ENCODE measurements around the gene SHCBP1. TPM values are rescaled to one million over a fixed set of nuclear protein-coding genes. Genes with fewer than 3 reads are reported as not detected.

The SHCBP1 gene
- total RNA-seq, 6 donors from 2014 or later: 0.89 to 12.1 (median 1.6) TPM

DNA sequence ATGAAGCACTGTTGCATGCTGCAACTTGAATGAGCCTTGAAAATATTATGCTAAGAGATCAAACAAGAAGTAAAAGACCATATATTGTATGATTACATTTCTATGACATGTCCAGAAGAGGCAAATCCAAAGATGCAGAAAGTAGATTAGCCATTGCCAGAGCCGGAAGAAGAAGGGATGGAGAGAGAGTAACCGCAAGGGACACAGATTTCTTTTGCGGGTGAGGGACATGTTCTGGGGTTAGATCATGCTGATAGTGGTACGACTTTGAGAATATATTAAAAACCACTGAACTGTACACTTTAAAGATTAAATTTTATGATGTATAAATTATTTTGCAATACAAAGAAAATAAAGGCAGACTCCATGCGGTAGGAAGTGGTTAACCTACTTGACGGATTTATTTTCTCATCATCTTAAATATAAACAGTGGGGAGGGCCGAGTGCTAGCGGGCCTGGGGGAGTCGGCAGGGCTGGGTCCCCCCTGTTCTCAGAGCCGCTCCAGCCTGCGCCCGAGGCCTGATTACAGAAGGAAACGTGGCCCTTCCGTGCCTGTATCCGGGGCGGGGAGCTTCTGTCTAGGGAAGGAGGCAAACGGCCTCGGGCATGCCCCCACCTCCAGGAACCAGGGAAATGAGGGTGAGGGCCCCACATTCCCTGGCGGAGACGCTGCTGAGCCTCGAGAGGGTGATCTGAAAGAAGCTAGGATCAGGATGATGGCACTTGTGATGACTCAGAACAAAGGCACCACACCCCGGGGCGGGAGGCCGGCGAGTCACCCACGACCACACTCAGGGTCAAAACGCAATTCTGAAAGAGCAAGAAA lies 48.0 kb downstream of the SHCBP1 start:
- no peaks in the 10 kb centered on the region for H3K9me3 ChIP-seq
- WGBS, 2 donors: 67 to 71% methylated on average over 25 to 27 of the region's 27 CpGs
- DNase-seq: peak in 1 of 2 donors; percentile 46
- TF ChIP-seq EP300 (IDR thresholded peaks at IDR 0.05) (no peak), POLR2A (IDR thresholded peaks at IDR 0.05) (no peak), POLR2AphosphoS5 (IDR thresholded peaks at IDR 0.05) (no peak)
- TF ChIP-seq, protein P1, sequence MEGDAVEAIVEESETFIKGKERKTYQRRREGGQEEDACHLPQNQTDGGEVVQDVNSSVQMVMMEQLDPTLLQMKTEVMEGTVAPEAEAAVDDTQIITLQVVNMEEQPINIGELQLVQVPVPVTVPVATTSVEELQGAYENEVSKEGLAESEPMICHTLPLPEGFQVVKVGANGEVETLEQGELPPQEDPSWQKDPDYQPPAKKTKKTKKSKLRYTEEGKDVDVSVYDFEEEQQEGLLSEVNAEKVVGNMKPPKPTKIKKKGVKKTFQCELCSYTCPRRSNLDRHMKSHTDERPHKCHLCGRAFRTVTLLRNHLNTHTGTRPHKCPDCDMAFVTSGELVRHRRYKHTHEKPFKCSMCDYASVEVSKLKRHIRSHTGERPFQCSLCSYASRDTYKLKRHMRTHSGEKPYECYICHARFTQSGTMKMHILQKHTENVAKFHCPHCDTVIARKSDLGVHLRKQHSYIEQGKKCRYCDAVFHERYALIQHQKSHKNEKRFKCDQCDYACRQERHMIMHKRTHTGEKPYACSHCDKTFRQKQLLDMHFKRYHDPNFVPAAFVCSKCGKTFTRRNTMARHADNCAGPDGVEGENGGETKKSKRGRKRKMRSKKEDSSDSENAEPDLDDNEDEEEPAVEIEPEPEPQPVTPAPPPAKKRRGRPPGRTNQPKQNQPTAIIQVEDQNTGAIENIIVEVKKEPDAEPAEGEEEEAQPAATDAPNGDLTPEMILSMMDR (IDR thresholded peaks at IDR 0.05): no peak
- H3K36me3 ChIP-seq: no peaks in the 10 kb centered on the region
- no peak overlapping the region for H3K27ac ChIP-seq
- H3K27me3 ChIP-seq: no peaks in the 10 kb centered on the region
- H3K4me3 ChIP-seq: no peak overlapping the region
- H3K4me1 ChIP-seq: no peaks in the 10 kb centered on the region
- no peak for ATAC-seq (ENCODE audit: low FRiP score in 2 of 2)

DNA sequence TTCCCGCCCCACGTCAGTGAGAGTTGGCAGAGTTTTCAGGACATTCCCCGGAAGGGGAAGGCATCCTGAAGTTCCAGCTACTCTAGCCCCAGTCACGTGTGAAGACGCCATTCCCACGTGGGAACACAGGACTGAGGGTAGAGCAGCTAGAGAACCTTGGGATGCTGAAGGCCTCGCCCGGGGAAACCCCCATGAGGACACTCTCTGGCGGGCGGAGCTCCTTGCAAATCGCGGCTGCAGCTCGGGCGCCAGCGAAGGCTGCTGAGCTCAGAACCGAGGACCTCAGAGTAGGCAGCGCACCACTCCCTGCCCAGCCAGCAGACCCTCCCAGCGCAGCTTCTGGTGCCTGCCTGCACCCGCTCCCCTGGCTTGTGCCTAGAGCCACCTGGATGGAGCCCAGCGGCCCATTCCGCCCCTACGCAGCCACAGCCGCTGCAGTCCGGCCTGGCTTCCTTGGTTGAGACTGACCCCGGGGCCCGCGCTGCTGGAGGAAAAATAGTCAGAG lies 51.9 kb downstream of the SHCBP1 start:
- H3K4me3 ChIP-seq: no peak overlapping the region
- no peaks in the 10 kb centered on the region for H3K36me3 ChIP-seq
- 87 to 89% methylated on average over 14 to 17 of the region's 27 CpGs for WGBS, 2 donors
- H3K4me1 ChIP-seq: no peaks in the 10 kb centered on the region
- ATAC-seq (ENCODE audit: low FRiP score in 2 of 2): peak; percentile 24 to 58
- TF ChIP-seq POLR2A (IDR thresholded peaks at IDR 0.05) (no peak), EP300 (IDR thresholded peaks at IDR 0.05) (no peak), POLR2AphosphoS5 (IDR thresholded peaks at IDR 0.05) (no peak)
- TF ChIP-seq, protein P1 (IDR thresholded peaks at IDR 0.05): no peak
- H3K9me3 ChIP-seq: no peaks in the 10 kb centered on the region
- peak in 1 of 2 donors; percentile 57 for DNase-seq
- no peaks in the 10 kb centered on the region for H3K27me3 ChIP-seq
- no peak overlapping the region for H3K27ac ChIP-seq

DNA sequence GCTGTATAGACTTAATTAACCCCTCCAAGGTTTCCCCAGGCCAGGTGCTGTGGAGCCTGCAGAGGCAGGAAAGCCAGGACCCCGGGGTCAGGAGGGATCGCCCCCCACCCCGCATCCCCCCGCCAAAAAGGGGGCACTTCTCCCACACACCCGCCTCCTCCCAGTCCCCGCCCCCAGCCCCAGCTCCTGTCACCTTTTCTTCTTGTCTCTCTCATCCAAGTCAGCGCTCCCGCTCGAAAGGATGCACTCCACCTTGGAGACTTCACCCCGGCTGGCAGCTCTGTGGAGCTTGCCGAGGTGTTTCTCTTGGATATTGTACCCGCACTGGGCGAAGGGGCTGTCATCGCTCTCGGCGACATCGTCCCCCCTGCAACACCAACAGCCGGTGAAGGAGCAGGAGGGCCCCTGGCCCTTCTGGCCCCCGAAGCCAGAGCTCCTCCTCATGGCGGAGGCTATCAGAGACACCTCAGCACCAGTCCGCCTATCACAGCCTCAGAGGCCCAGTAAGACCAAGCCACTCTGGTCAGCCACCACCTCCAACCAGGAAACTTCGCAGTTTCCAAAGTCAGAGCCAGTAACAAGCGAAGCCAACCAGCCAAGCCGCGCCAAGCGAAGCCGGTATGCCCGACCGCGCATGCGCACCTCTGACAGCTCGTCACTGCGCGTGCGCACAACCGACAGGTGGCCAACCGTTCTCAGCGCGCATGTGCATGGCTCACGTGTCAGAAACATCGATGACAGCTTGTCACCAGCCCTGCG lies 52.5 kb downstream of the SHCBP1 start:
- Histone ChIP-seq H3K36me3 (no peaks in the 10 kb centered on the region), H3K4me3 (no peak overlapping the region), H3K27ac (no peak overlapping the region), H3K4me1 (no peaks in the 10 kb centered on the region), H3K9me3 (no peaks in the 10 kb centered on the region), H3K27me3 (no peaks in the 10 kb centered on the region)
- 78 to 86% methylated on average over 31 to 36 of the region's 42 CpGs for WGBS, 2 donors
- DNase-seq (peak in 1 of 2 donors; percentile 75), ATAC-seq (ENCODE audit: low FRiP score in 2 of 2) (peak in 1 of 2 donors; percentile 19)
- TF ChIP-seq POLR2A (IDR thresholded peaks at IDR 0.05) (no peak), POLR2AphosphoS5 (IDR thresholded peaks at IDR 0.05) (no peak), EP300 (IDR thresholded peaks at IDR 0.05) (no peak)
- TF ChIP-seq, protein P1 (IDR thresholded peaks at IDR 0.05): no peak

DNA sequence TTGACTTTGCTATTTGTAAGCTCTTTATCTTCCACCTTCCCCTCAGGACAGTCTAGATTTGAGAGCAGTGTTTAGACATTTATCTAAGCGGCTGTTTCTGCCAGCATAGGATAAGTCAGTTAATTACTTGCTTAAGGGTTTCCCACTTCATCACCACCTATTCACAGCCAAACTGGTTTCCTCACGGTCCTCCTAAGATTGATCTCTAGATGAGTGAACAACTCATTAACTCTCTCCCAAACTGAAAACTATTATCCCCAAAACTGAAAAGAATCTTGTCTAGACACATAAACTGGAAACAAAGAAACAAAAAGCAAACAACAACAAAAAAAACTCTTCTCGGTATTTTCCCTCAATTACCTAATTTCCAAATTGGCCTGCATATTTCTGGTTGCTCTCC lies 58.2 kb downstream of the SHCBP1 start:
- Histone ChIP-seq H3K9me3 (no peaks in the 10 kb centered on the region), H3K36me3 (no peaks in the 10 kb centered on the region), H3K4me1 (no peaks in the 10 kb centered on the region), H3K27ac (no peak overlapping the region), H3K4me3 (no peak overlapping the region), H3K27me3 (no peaks in the 10 kb centered on the region)
- 62 to 63% methylated on average over 3 of the region's 3 CpGs for WGBS, 2 donors
- ATAC-seq (ENCODE audit: low FRiP score in 2 of 2): no peak
- no peak for DNase-seq
- TF ChIP-seq, protein P1 (IDR thresholded peaks at IDR 0.05): no peak
- no peak for TF ChIP-seq EP300 (IDR thresholded peaks at IDR 0.05)
- TF ChIP-seq POLR2A (IDR thresholded peaks at IDR 0.05): no peak
- TF ChIP-seq POLR2AphosphoS5 (IDR thresholded peaks at IDR 0.05): no peak
